IMR-90 (cell line): ENCODE results near the gene KIF3A. TPM values are rescaled to one million over a fixed set of nuclear protein-coding genes. Genes with fewer than 3 reads are reported as not detected.

Source experiments
- ATAC-seq: fragments of 200-7000 bp; cut with Tn5 transposase; 2 replicates; pipeline ENCODE4 v1.9.1; 2020; ENCODE audit warnings: low read depth, mild to moderate bottlenecking, moderate library complexity
- BruUV-seq: library from RNA; stranded (reverse); fragments of 400-500 nt; replicated peaks from 2 replicates; lab custom pipeline; 2021; lab: Mats Ljungman, UMichigan
- CTCF ChIA-PET: fragments of 300-600 bp; formaldehyde crosslinking; extraction: SDS; loops from one replicate; lab custom pipeline; 2021; ENCODE audit warnings: antibody characterized with exemption; lab: Yijun Ruan, JAX
- POLR2A ChIA-PET: fragments of 300-600 bp; sonication (Branson Sonifier 250); formaldehyde crosslinking; loops from one replicate; lab custom pipeline; 2022; ENCODE audit warnings: antibody characterized with exemption; ENCODE audit not compliant: unreplicated experiment; lab: Charles Lee
- DNase-seq: peaks from one replicate; pipeline ENCODE4 v3.0.0; 2013
- H2AFZ ChIP-seq: replicated peaks from 2 replicates; pipeline ENCODE3; 2013; ENCODE audit warnings: low read length, mild to moderate bottlenecking; ENCODE audit not compliant: poor library complexity
- H2AK5ac ChIP-seq: 2 replicates; pipeline ENCODE4 v1.6.1; 2013; ENCODE audit warnings: low read depth, low read length, inconsistent platforms
- H2AK9ac ChIP-seq: replicated peaks from 2 replicates; pipeline ENCODE3; 2013; ENCODE audit warnings: mild to moderate bottlenecking, low read depth, low read length, moderate library complexity; ENCODE audit not compliant: poor library complexity
- H2BK120ac ChIP-seq: 2 replicates; pipeline ENCODE4 v1.6.1; 2013; ENCODE audit warnings: low read depth, low read length, inconsistent platforms
- H2BK15ac ChIP-seq: 3 replicates; pipeline ENCODE4 v1.6.1; 2013; ENCODE audit warnings: low read depth, low read length, inconsistent platforms
- H2BK20ac ChIP-seq: 2 replicates; pipeline ENCODE4 v1.6.1; 2013; ENCODE audit warnings: low read depth, mild to moderate bottlenecking, inconsistent platforms, low read length, moderate library complexity
- H2BK5ac ChIP-seq: 2 replicates; pipeline ENCODE4 v1.6.1; 2013; ENCODE audit warnings: mild to moderate bottlenecking, low read depth, low read length, inconsistent platforms; ENCODE audit not compliant: poor library complexity, severe bottlenecking
- H3K14ac ChIP-seq: replicated peaks from 2 replicates; pipeline ENCODE4 v1.6.1; 2013; ENCODE audit warnings: low read depth, low read length, inconsistent platforms
- H3K18ac ChIP-seq: 2 replicates; pipeline ENCODE4 v1.6.1; 2013; ENCODE audit warnings: low read depth, low read length, control low read depth
- H3K23ac ChIP-seq: 2 replicates; pipeline ENCODE4 v1.6.1; 2013; ENCODE audit warnings: low read depth, low read length, inconsistent platforms
- H3K27ac ChIP-seq: 2 replicates; pipeline ENCODE4 v1.5.1; 2013; ENCODE audit warnings: mild to moderate bottlenecking, control low read depth, low read length; ENCODE audit not compliant: insufficient read depth
- H3K27me3 ChIP-seq: 2 replicates; pipeline ENCODE4 v1.6.1; 2013; ENCODE audit warnings: low read length; ENCODE audit not compliant: control insufficient read depth, insufficient read depth
- H3K36me3 ChIP-seq: 2 replicates; pipeline ENCODE4 v1.6.1; 2013; ENCODE audit warnings: low read length, mixed read lengths; ENCODE audit not compliant: control insufficient read depth, insufficient read depth
- H3K4ac ChIP-seq: 2 replicates; pipeline ENCODE4 v1.6.1; 2013; ENCODE audit warnings: low read depth, low read length, inconsistent platforms
- H3K4me1 ChIP-seq: 2 replicates; pipeline ENCODE4 v1.6.1; 2013; ENCODE audit warnings: low read length, mixed read lengths; ENCODE audit not compliant: control insufficient read depth, insufficient read depth
- H3K4me2 ChIP-seq: 2 replicates; pipeline ENCODE4 v1.6.1; 2013; ENCODE audit warnings: low read depth, mild to moderate bottlenecking, control low read depth, low read length, moderate library complexity
- H3K4me3 ChIP-seq: 2 replicates; pipeline ENCODE4 v1.5.1; 2013; ENCODE audit warnings: low read depth, mild to moderate bottlenecking, control low read depth, low read length, moderate library complexity; ENCODE audit not compliant: insufficient read depth
- H3K56ac ChIP-seq: 2 replicates; pipeline ENCODE4 v1.6.1; 2013; ENCODE audit warnings: low read length, inconsistent platforms; ENCODE audit not compliant: insufficient read depth; ENCODE audit errors: extremely low read depth
- H3K79me1 ChIP-seq, 2 experiments: 2 replicates each; pipeline ENCODE4 v1.6.1; 2013; ENCODE audit warnings: low read length in 2 of 2, inconsistent platforms in 1 of 2, low read depth in 1 of 2
- H3K9ac ChIP-seq: 2 replicates; pipeline ENCODE4 v1.6.1; 2013; ENCODE audit warnings: low read depth, low read length, control low read depth
- H3K9me1 ChIP-seq: 2 replicates; pipeline ENCODE4 v1.6.1; 2013; ENCODE audit warnings: low read length, inconsistent platforms; ENCODE audit not compliant: insufficient read depth
- H3K9me3 ChIP-seq: 2 replicates; pipeline ENCODE4 v1.6.1; 2013; ENCODE audit warnings: low read length; ENCODE audit not compliant: control insufficient read depth, insufficient read depth
- H4K20me1 ChIP-seq: 2 replicates; pipeline ENCODE4 v1.6.1; 2013; ENCODE audit warnings: low read length, inconsistent platforms; ENCODE audit not compliant: insufficient read depth
- H4K5ac ChIP-seq: 2 replicates; pipeline ENCODE4 v1.6.1; 2013; ENCODE audit warnings: mild to moderate bottlenecking, low read depth, low read length, control low read depth
- H4K8ac ChIP-seq, 2 experiments: 2 replicates each; pipeline ENCODE4 v1.6.1; 2013; ENCODE audit warnings: low read depth in 2 of 2, low read length in 2 of 2, control low read depth in 1 of 2, inconsistent platforms in 1 of 2
- H4K91ac ChIP-seq: 2 replicates; pipeline ENCODE4 v1.6.1; 2013; ENCODE audit warnings: low read depth, low read length, inconsistent platforms; ENCODE audit not compliant: insufficient read depth
- CHD1 ChIP-seq: IDR thresholded peaks from 2 replicates; pipeline ENCODE4 v1.6.1; 2012; ENCODE audit warnings: low read depth, low read length, improper control_type of control experiment
- CTCF ChIP-seq: conservative IDR thresholded peaks from 2 replicates; pipeline ENCODE4 v1.5.1; 2012; ENCODE audit warnings: mild to moderate bottlenecking, low read depth, low read length, improper control_type of control experiment
- FOS ChIP-seq: fragments of 150-350 bp; IDR thresholded peaks from 2 replicates; pipeline ENCODE4 v1.6.1; 2016; ENCODE audit warnings: low read depth, low read length
- MXI1 ChIP-seq: IDR thresholded peaks from 2 replicates; pipeline ENCODE4 v1.6.1; 2012; ENCODE audit warnings: low read depth, mild to moderate bottlenecking, low read length, moderate library complexity, borderline replicate concordance
- NFE2L2 ChIP-seq: fragments of 150-350 bp; IDR thresholded peaks from 2 replicates; pipeline ENCODE4 v1.6.1; 2016; ENCODE audit warnings: low read depth, mild to moderate bottlenecking, low read length
- POLR2A ChIP-seq: IDR thresholded peaks from 2 replicates; pipeline ENCODE4 v1.6.1; 2012; ENCODE audit warnings: mild to moderate bottlenecking, low read depth, low read length
- RFX5 ChIP-seq: IDR thresholded peaks from 2 replicates; pipeline ENCODE4 v1.8.0; 2012; ENCODE audit warnings: low read depth, mild to moderate bottlenecking, low read length, moderate library complexity
- WGBS, 2 experiments: methylation state at CpG; one replicate each; pipeline versions ENCODE4 v1.1.5 to v1.1.7; 2013; ENCODE audit warnings: missing lambda C conversion rate in 2 of 2; ENCODE audit not compliant: insufficient read length in 1 of 2; ENCODE audit errors: extremely low coverage in 2 of 2; 5-methylcytosine and 5-hydroxymethylcytosine counted together
- dilution Hi-C: fragments of 300-500 bp; cut with HindIII; formaldehyde crosslinking; loops from one replicate; pipeline ENCODE4 v1.14.3; 2018; ENCODE audit warnings: low sequenced_read_pairs; ENCODE audit not compliant: unreplicated experiment
- in situ Hi-C: fragments of 300-500 bp; cut with MboI; formaldehyde crosslinking; loops from 3 replicates; pipeline ENCODE4 v1.14.3; 2019; ENCODE audit warnings: low sequenced_read_pairs, inconsistent platforms, mixed read lengths
- intact Hi-C: fragments of 100-400 bp; cut with micrococcal nuclease; formaldehyde crosslinking; loops from 2 replicates; pipeline ENCODE4 v1.10.0; 2022
- polyA plus RNA-seq, 3 experiments: library from polyadenylated mRNA; depleted of rRNA; stranded (reverse); fragments of >200 nt; gene quantifications; 2 replicates each; pipeline ENCODE4 v1.2.3, GENCODE V29; 2012; ENCODE audit warnings: low replicate concordance in 1 of 3
- total RNA-seq: library from RNA; depleted of rRNA; stranded (reverse); fragments of >200 nt; gene quantifications from 2 replicates; pipeline ENCODE4 v1.2.3, GENCODE V29; 2012

KIF3A gene
- total and polyA plus RNA-seq, 2 of the 4 experiments (the other 2 are of a cell fraction) = 4.3 to 4.5 TPM

- no peak for TF ChIP-seq NFE2L2
Measured at GRCh38 chr5:132675936-132676689, 61.2 kb downstream of the KIF3A start (continued).

GRCh38 chr5:132674671-132675506, 62.5 kb downstream of the KIF3A start:
- dilution Hi-C loops = no loop called here
- POLR2A ChIA-PET = no interaction called here
- H3K4me1 ChIP-seq = peaks cover 18% of the 10 kb centered on the region
- peak overlapping the region; percentile 31 for H4K5ac ChIP-seq
- in situ Hi-C loops = no loop called here
- H4K91ac ChIP-seq = peak overlapping the region; percentile 93
- CTCF ChIA-PET = interaction anchor here (0.6 to 0.8 kb wide), 2 partner anchors 40 to 198 kb away, joined by 3 to 5 read pairs; no protein-coding TSS in a partner anchor
- H3K18ac ChIP-seq = peak overlapping the region; percentile 47
- H2AK9ac ChIP-seq = peak overlapping the region; percentile 39
- H3K79me1 ChIP-seq = no peaks in the 10 kb centered on the region
- no peak for TF ChIP-seq MXI1
- no peak for TF ChIP-seq RFX5
- no peak for TF ChIP-seq CTCF
- no peak for TF ChIP-seq POLR2A
- peak; percentile 27; the same call in 1 of the 2 replicates for TF ChIP-seq FOS
- TF ChIP-seq CHD1 = no peak
- H3K14ac ChIP-seq = peak overlapping the region; percentile 13
- intact Hi-C loops = no loop called here
- WGBS, 2 experiments = no CpG with 5 or more reads among the region's 13 CpGs
- no peaks in the 10 kb centered on the region for H4K20me1 ChIP-seq
- peak overlapping the region; percentile 98 for H2BK120ac ChIP-seq
- peak overlapping the region; percentile 69 for H3K4me2 ChIP-seq
- H3K36me3 ChIP-seq = no peaks in the 10 kb centered on the region
- peak overlapping the region; percentile 87; the same call in 2 of the 3 replicates for H2BK15ac ChIP-seq
- ATAC-seq (peak; percentile 70), DNase-seq (peak; percentile 98)
- H2AK5ac ChIP-seq = peak overlapping the region; percentile 41
- H3K56ac ChIP-seq = peak overlapping the region; percentile 25; the same call in 1 of the 2 replicates
- H3K23ac ChIP-seq = peak overlapping the region; percentile 44
- peak overlapping the region; percentile 65 for H3K4ac ChIP-seq
- peaks cover 25% of the 10 kb centered on the region for H3K9me1 ChIP-seq
- H3K27ac ChIP-seq = peak overlapping the region; percentile 73
- H4K8ac ChIP-seq = peak overlapping the region; percentile 56 to 65
- no peak overlapping the region for H3K4me3 ChIP-seq
- H2BK5ac ChIP-seq = peak overlapping the region; percentile 94
- no TSS peak for BruUV-seq
- H2AFZ ChIP-seq = peak overlapping the region; percentile 81
- H2BK20ac ChIP-seq = peak overlapping the region; percentile 38
- H3K27me3 ChIP-seq = no peaks in the 10 kb centered on the region
- H3K9ac ChIP-seq = no peak overlapping the region
- H3K9me3 ChIP-seq = no peaks in the 10 kb centered on the region
